GM12878 (cell line): Measurements from ENCODE around the gene ACSL1. TPM values are rescaled to one million over a fixed set of nuclear protein-coding genes. Genes with fewer than 3 reads are reported as not detected.

Experiments used
- ATAC-seq: fragments of 200-7000 bp; cut with Tn5 transposase; 3 replicates; pipeline ENCODE4 v1.9.1; 2020; ENCODE audit warnings: mild to moderate bottlenecking, moderate library complexity
- BruUV-seq: library from RNA; stranded (reverse); fragments of 400-500 nt; replicated peaks from 2 replicates; lab custom pipeline; 2021; lab: Mats Ljungman, UMichigan
- CTCF ChIA-PET: fragments of 300-600 bp; sonication (Branson Sonifier 250); formaldehyde crosslinking; extraction: SDS; loops from one replicate; lab custom pipeline; 2021; ENCODE audit warnings: inconsistent platforms; lab: Yijun Ruan, JAX
- POLR2A ChIA-PET: fragments of 350-600 bp; formaldehyde crosslinking; extraction: SDS; loops from one replicate; lab custom pipeline; 2021; ENCODE audit warnings: inconsistent platforms; lab: Charles Lee
- RAD21 ChIA-PET: fragments of 300-600 bp; sonication (Branson Sonifier 250); formaldehyde crosslinking; loops from one replicate; lab custom pipeline; 2023; ENCODE audit warnings: antibody characterized with exemption; ENCODE audit not compliant: unreplicated experiment; lab: Charles Lee
- SMC1A ChIA-PET: fragments of 300-600 bp; sonication (Branson Sonifier 250); formaldehyde crosslinking; loops from one replicate; lab custom pipeline; 2023; ENCODE audit not compliant: unreplicated experiment, uncharacterized antibody; lab: Charles Lee
- DNase-seq: peaks from one replicate; pipeline ENCODE4 v3.0.0-alpha.2; 2011; ENCODE audit warnings: low read depth, low spot score
- FAIRE-seq: peaks from 3 replicates; lab custom pipeline; 2011; peaks lifted over from hg19 to GRCh38; lab: Jason Lieb, UNC
- H2AFZ ChIP-seq: 2 replicates; pipeline ENCODE4 v1.6.0; 2011; ENCODE audit warnings: low read depth, low read length, control low read depth; ENCODE audit not compliant: control insufficient read depth
- H3K27ac ChIP-seq: 2 replicates; pipeline ENCODE4 v1.5.1; 2011; ENCODE audit warnings: control low read depth; ENCODE audit not compliant: control insufficient read depth, insufficient read depth
- H3K27me3 ChIP-seq, 2 experiments: replicated peaks in 1 of 2; 2 replicates each; pipeline versions ENCODE4 v1.6.0 to v1.6.1; 2011; ENCODE audit warnings: low read length in 1 of 2; ENCODE audit not compliant: control insufficient read depth in 2 of 2, insufficient read depth in 2 of 2
- H3K36me3 ChIP-seq, 2 experiments: 2 replicates each; pipeline ENCODE4 v1.5.1; 2011; ENCODE audit warnings: low read length in 1 of 2; ENCODE audit not compliant: control insufficient read depth in 2 of 2, insufficient read depth in 2 of 2
- H3K4me1 ChIP-seq: 2 replicates; pipeline ENCODE4 v1.6.1; 2011; ENCODE audit warnings: mild to moderate bottlenecking, low read length, moderate library complexity, mixed read lengths; ENCODE audit not compliant: control insufficient read depth, insufficient read depth
- H3K4me2 ChIP-seq: 2 replicates; pipeline ENCODE4 v1.6.0; 2011; ENCODE audit warnings: control low read depth; ENCODE audit not compliant: control insufficient read depth, insufficient read depth
- H3K4me3 ChIP-seq: fragments of 200-600 bp; sonication (generic); 2 replicates; pipeline ENCODE4 v1.5.1; 2016
- H3K79me2 ChIP-seq: 2 replicates; pipeline ENCODE4 v1.6.0; 2011; ENCODE audit warnings: low read length; ENCODE audit not compliant: control insufficient read depth, insufficient read depth
- H3K9ac ChIP-seq: 2 replicates; pipeline ENCODE4 v1.8.0; 2011; ENCODE audit warnings: low read length, control low read depth, mixed read lengths; ENCODE audit not compliant: control insufficient read depth, insufficient read depth
- H3K9me3 ChIP-seq: replicated peaks from 3 replicates; pipeline ENCODE4 v1.5.1; 2011; ENCODE audit warnings: mild to moderate bottlenecking, low read length; ENCODE audit not compliant: control insufficient read depth, insufficient read depth
- H4K20me1 ChIP-seq: 2 replicates; pipeline ENCODE4 v1.6.0; 2011; ENCODE audit not compliant: control insufficient read depth, insufficient read depth
- ATF3 ChIP-seq: IDR thresholded peaks from 2 replicates; pipeline ENCODE4 v1.6.1; 2011; ENCODE audit warnings: low read depth, mild to moderate bottlenecking, low read length, moderate library complexity, borderline replicate concordance; ENCODE audit errors: extremely low read depth
- CREM ChIP-seq: IDR thresholded peaks from 2 replicates; pipeline ENCODE4 v1.6.1; 2014; ENCODE audit warnings: antibody characterized with exemption, low read depth
- ESRRA ChIP-seq: IDR thresholded peaks from 2 replicates; pipeline ENCODE4 v1.6.1; 2012; ENCODE audit warnings: mild to moderate bottlenecking, low read length, improper control_type of control experiment
- ETV6 ChIP-seq, 2 experiments: fragments of 450-650 bp in 1 of 2; IDR thresholded peaks in 1 of 2; conservative IDR thresholded peaks in 1 of 2; 2 replicates each; pipeline ENCODE4 v1.6.1; 2014; ENCODE audit warnings: antibody characterized with exemption in 1 of 2, borderline replicate concordance in 1 of 2, low read depth in 1 of 2, mild to moderate bottlenecking in 1 of 2, moderate library complexity in 1 of 2
- GABPA ChIP-seq: IDR thresholded peaks from 2 replicates; pipeline ENCODE4 v1.6.1; 2014; ENCODE audit warnings: antibody characterized with exemption, low read depth, mild to moderate bottlenecking, inconsistent platforms
- IRF3 ChIP-seq: fragments of 450-650 bp; IDR thresholded peaks from 2 replicates; pipeline ENCODE4 v1.6.1; 2014; ENCODE audit warnings: mild to moderate bottlenecking
- IRF4 ChIP-seq: IDR thresholded peaks from 2 replicates; pipeline ENCODE4 v1.6.1; 2011; ENCODE audit warnings: low read depth, low read length
- KDM1A ChIP-seq: fragments of 200-600 bp; sonication (generic); IDR thresholded peaks from 2 replicates; pipeline ENCODE4 v1.6.1; 2016; ENCODE audit warnings: borderline replicate concordance
- PAX8 ChIP-seq: fragments of 450-650 bp; IDR thresholded peaks from 2 replicates; pipeline ENCODE4 v1.6.1; 2017; ENCODE audit warnings: mild to moderate bottlenecking, moderate library complexity
- YBX1 ChIP-seq: fragments of 450-650 bp; IDR thresholded peaks from 2 replicates; pipeline ENCODE4 v1.6.1; 2016; ENCODE audit warnings: antibody characterized with exemption
- ZBTB4 ChIP-seq: fragments of 450-650 bp; formaldehyde crosslinking; IDR thresholded peaks from 2 replicates; pipeline ENCODE4 v1.4.0; 2022; ENCODE audit warnings: mild to moderate bottlenecking, moderate library complexity
- ZNF217 ChIP-seq: fragments of 450-650 bp; IDR thresholded peaks from 2 replicates; pipeline ENCODE4 v1.6.1; 2017; ENCODE audit warnings: antibody characterized with exemption, mild to moderate bottlenecking
- ZNF24 ChIP-seq: fragments of 450-650 bp; IDR thresholded peaks from 2 replicates; pipeline ENCODE4 v1.6.1; 2017; ENCODE audit warnings: antibody characterized with exemption, mild to moderate bottlenecking
- ZNF687 ChIP-seq: fragments of 450-650 bp; IDR thresholded peaks from 2 replicates; pipeline ENCODE4 v1.6.1; 2017; ENCODE audit warnings: mild to moderate bottlenecking, moderate library complexity
- WGBS: methylation state at CpG from one replicate; pipeline ENCODE4 v1.1.6; 2016; ENCODE audit warnings: low lambda C conversion rate; ENCODE audit not compliant: insufficient replicate concordance, insufficient coverage; ENCODE audit errors: missing lambda C conversion rate; 5-methylcytosine and 5-hydroxymethylcytosine counted together
- in situ Hi-C: fragments of 300-500 bp; cut with MboI; formaldehyde crosslinking; loops from 9 replicates; pipeline ENCODE4 v1.14.3; 2018; ENCODE audit warnings: mixed read lengths
- intact Hi-C: fragments of 100-400 bp; cut with micrococcal nuclease; formaldehyde crosslinking; loops from one replicate; pipeline ENCODE4 v1.14.2; 2022; ENCODE audit not compliant: unreplicated experiment
- polyA plus RNA-seq, 11 experiments: library from polyadenylated mRNA; depleted of rRNA in 4 of 11; unstranded in 6 of 11; stranded (reverse) in 5 of 11; fragments of >200 nt; fragmentation: Nextera tagmentation in 4 of 11; fragmentation: Illumina TruSeq in 1 of 11; extraction: Ambion mirVana in 4 of 11; extraction: Trizol in 1 of 11; gene quantifications; 1 replicate in 1 of 11; 2 replicates in 10 of 11; pipeline versions ENCODE4 v1.2.1 to v1.2.3, GENCODE V29; 2011 to 2016; ENCODE audit warnings: inconsistent platforms in 2 of 11, missing spikeins in 2 of 11, low read depth in 1 of 11
- total RNA-seq, 4 experiments: library from RNA; depleted of rRNA in 3 of 4; stranded (reverse); fragments of >200 nt in 3 of 4; fragmentation: Illumina TruSeq in 1 of 4; extraction: Trizol in 1 of 4; gene quantifications; 2 replicates each; pipeline versions ENCODE4 v1.2.1 to v1.2.3, GENCODE V29; 2013 to 2021

ACSL1 gene
- total and polyA plus RNA-seq, 10 of the 15 experiments (the other 5 are each of a cell fraction or from before 2014, with no cell fraction given) = 30.7 to 68.1 (median 58.7) TPM

GRCh38 chr4:184825896-184826690 lies at the start of gene ACSL1 (continued):
- TF ChIP-seq PAX8 (no peak), IRF3 (no peak)

- RAD21 ChIA-PET = no interaction called here
- H3K4me3 ChIP-seq = no peak overlapping the region
- H2AFZ ChIP-seq = no peak overlapping the region
- H3K27ac ChIP-seq = no peak overlapping the region
- intact Hi-C loops (no loop called here), in situ Hi-C loops (no loop called here)
- SMC1A ChIA-PET = interaction anchor here (0.7 to 2.8 kb wide), 3 partner anchors 9 to 24 kb away, joined by 3 to 8 read pairs (median 3); no protein-coding TSS in a partner anchor
- no peaks in the 10 kb centered on the region for H3K36me3 ChIP-seq
- 89% methylated on average over 2 of the region's 2 CpGs for WGBS
- FAIRE-seq (no peak), ATAC-seq (no peak), DNase-seq (no peak)
- no peaks in the 10 kb centered on the region for H4K20me1 ChIP-seq
- no peak overlapping the region for H3K4me2 ChIP-seq
- no peaks in the 10 kb centered on the region for H3K9me3 ChIP-seq
- no peaks in the 10 kb centered on the region for H3K27me3 ChIP-seq
- no TSS peak for BruUV-seq
- no peaks in the 10 kb centered on the region for H3K79me2 ChIP-seq
- no peak overlapping the region for H3K9ac ChIP-seq
- H3K4me1 ChIP-seq = no peaks in the 10 kb centered on the region
- CTCF ChIA-PET = no interaction called here
- POLR2A ChIA-PET = interaction anchor here (0.6 kb wide), 1 partner anchor 17 kb away, joined by 4 read pairs; no protein-coding TSS in a partner anchor
- no peak for TF ChIP-seq YBX1
- TF ChIP-seq ZNF24 = no peak
- TF ChIP-seq CREM = no peak
- no peak for TF ChIP-seq IRF4
- no peak for TF ChIP-seq KDM1A
- no peak for TF ChIP-seq ETV6 (conservative IDR thresholded peaks at IDR 0.05 in 1 of 2, IDR thresholded peaks at IDR 0.05 in 1 of 2; ENCODE audit: borderline replicate concordance in 1 of 2, low read depth in 1 of 2)
- TF ChIP-seq ATF3 = no peak
- no peak for TF ChIP-seq ZNF217
- TF ChIP-seq ZNF687 = no peak
- no peak for TF ChIP-seq ESRRA
- no peak for TF ChIP-seq ZBTB4 (CRISPR knock-in tag)
- no peak for TF ChIP-seq GABPA
Observed at GRCh38 chr4:184873054-184873453, 47.3 kb upstream of the ACSL1 start.
